Transverse colon (tissue), 4 donors: ENCODE results near the gene BLID. TPM values are rescaled to one million over a fixed set of nuclear protein-coding genes. Genes with fewer than 3 reads are reported as not detected.

ENCODE experiments used
- DNase-seq: peaks from one replicate; pipeline ENCODE4 v3.0.0-alpha.2; 2019
- H3K27ac ChIP-seq, 4 donors: fragments of 200-600 bp; sonication (generic); 2 replicates each; pipeline ENCODE4 v1.5.1; 2016 to 2018; ENCODE audit warnings: inconsistent platforms in 4 of 4
- H3K27me3 ChIP-seq: fragments of 200-600 bp; sonication (generic); 2 replicates; pipeline ENCODE4 v1.5.1; 2017; ENCODE audit warnings: inconsistent platforms
- H3K36me3 ChIP-seq, 4 donors: fragments of 200-600 bp; sonication (generic); 2 replicates each; pipeline ENCODE4 v1.5.1; 2017 to 2019; ENCODE audit warnings: inconsistent platforms in 4 of 4
- H3K4me1 ChIP-seq, 4 donors: fragments of 200-600 bp; sonication (generic); 2 replicates each; pipeline ENCODE4 v1.5.1; 2017 to 2020; ENCODE audit warnings: inconsistent platforms in 4 of 4
- H3K4me3 ChIP-seq, 4 donors: fragments of 200-600 bp; sonication (generic); 1 replicate in 1 of 4; 2 replicates in 3 of 4; pipeline versions ENCODE4 v1.5.1 to v1.6.1; 2017 to 2019; ENCODE audit warnings: inconsistent platforms in 4 of 4
- H3K9me3 ChIP-seq, 2 donors: fragments of 200-600 bp; sonication (generic); 2 replicates each; pipeline ENCODE4 v1.5.1; 2017 to 2019; ENCODE audit warnings: inconsistent platforms in 2 of 2
- CTCF ChIP-seq, 5 experiments: fragments of 200-600 bp in 3 of 5; fragments of 450-650 bp in 2 of 5; sonication (generic) in 3 of 5; IDR thresholded peaks; 1 replicate in 2 of 5; 2 replicates in 3 of 5; pipeline ENCODE4 v1.5.1; 2016 to 2017; ENCODE audit warnings: antibody characterized with exemption in 5 of 5, inconsistent platforms in 3 of 5, mild to moderate bottlenecking in 2 of 5, moderate library complexity in 1 of 5
- EP300 ChIP-seq: sonication (generic); formaldehyde crosslinking; IDR thresholded peaks from one replicate; pipeline ENCODE4 v1.6.1; 2017; ENCODE audit warnings: antibody characterized with exemption, low read depth
- POLR2A ChIP-seq: fragments of 450-650 bp; IDR thresholded peaks from one replicate; pipeline ENCODE4 v1.6.1; 2016; ENCODE audit warnings: antibody characterized with exemption, mild to moderate bottlenecking, moderate library complexity
- POLR2AphosphoS5 ChIP-seq, 3 donors: sonication (generic); formaldehyde crosslinking; IDR thresholded peaks; one replicate each; pipeline ENCODE4 v1.6.1; 2016; ENCODE audit warnings: antibody characterized with exemption in 3 of 3
- WGBS, 2 donors: methylation state at CpG; one replicate each; pipeline ENCODE4 v1.1.5; 2018; ENCODE audit warnings: low coverage in 1 of 2; 5-methylcytosine and 5-hydroxymethylcytosine counted together
- in situ Hi-C, 4 donors: fragments of 200-750 bp; cut with MboI; loops; one replicate each; pipeline versions ENCODE4 v1.15.0 to v1.15.1; 2017; ENCODE audit warnings: low sequenced_read_pairs in 3 of 4, low pct_ligation_motif_present in 1 of 4, low pct_unique_long_range_greater_than_20kb in 1 of 4
- intact Hi-C: fragments of 100-400 bp; cut with DNase I; formaldehyde crosslinking; loops from one replicate; pipeline ENCODE4 v1.15.1; 2023; ENCODE audit warnings: low total_unique reads
- total RNA-seq, 4 donors: library from RNA; depleted of rRNA; stranded (reverse); fragments of >200 nt; gene quantifications; one replicate each; pipeline ENCODE4 v1.1.0, GENCODE V29; 2016

The BLID gene
- total RNA-seq, 4 donors from 2014 or later: not detected

- Histone ChIP-seq H3K4me1 (no peaks in the 10 kb centered on the region), H3K9me3 (no peaks in the 10 kb centered on the region), H3K27me3 (no peaks in the 10 kb centered on the region), H3K36me3 (no peaks in the 10 kb centered on the region), H3K4me3 (no peak overlapping the region), H3K27ac (no peak overlapping the region)
- WGBS, 2 donors: 78 to 85% methylated on average over 6 of the region's 6 CpGs
- TF ChIP-seq POLR2AphosphoS5 (IDR thresholded peaks at IDR 0.05) (no peak), CTCF (IDR thresholded peaks at IDR 0.05) (no peak), POLR2A (no peak), EP300 (no peak)
- in situ Hi-C loops: no loop called here
- no peak for DNase-seq
- intact Hi-C loops: no loop called here
These were observed 38.2 kb upstream of the BLID start for GRCh38 chr11:122154227-122154626.

GRCh38 chr11:122153746-122154145 lies 37.7 kb upstream of the BLID start:
- TF ChIP-seq POLR2A: no peak
- TF ChIP-seq POLR2AphosphoS5 (IDR thresholded peaks at IDR 0.05): no peak
- no peak for TF ChIP-seq EP300
- no peak for TF ChIP-seq CTCF (IDR thresholded peaks at IDR 0.05)
- no peaks in the 10 kb centered on the region for H3K36me3 ChIP-seq
- H3K9me3 ChIP-seq: no peaks in the 10 kb centered on the region
- peaks cover 3% of the 10 kb centered on the region for H3K27me3 ChIP-seq
- WGBS, 2 donors: 49% methylated on average over 2 of the region's 2 CpGs; no CpG with 5 or more reads in 1 of the 2 donors
- no peak overlapping the region for H3K27ac ChIP-seq
- in situ Hi-C loops (no loop called here), intact Hi-C loops (no loop called here)
- no peaks in the 10 kb centered on the region for H3K4me1 ChIP-seq
- no peak for DNase-seq
- no peak overlapping the region for H3K4me3 ChIP-seq

- Histone ChIP-seq H3K27ac (no peak overlapping the region), H3K27me3 (peaks cover 6% of the 10 kb centered on the region), H3K4me1 (no peaks in the 10 kb centered on the region), H3K9me3 (no peaks in the 10 kb centered on the region), H3K4me3 (no peak overlapping the region), H3K36me3 (no peaks in the 10 kb centered on the region)
- 41 to 49% methylated on average over 3 to 5 of the region's 5 CpGs for WGBS, 2 donors
- DNase-seq: no peak
- in situ Hi-C loops (no loop called here), intact Hi-C loops (no loop called here)
- TF ChIP-seq POLR2A (no peak), CTCF (IDR thresholded peaks at IDR 0.05) (no peak), POLR2AphosphoS5 (IDR thresholded peaks at IDR 0.05) (no peak), EP300 (no peak)
These were observed 34.5 kb upstream of the BLID start for GRCh38 chr11:122150216-122151124.

- TF ChIP-seq EP300 (no peak), CTCF (IDR thresholded peaks at IDR 0.05) (no peak), POLR2A (no peak), POLR2AphosphoS5 (IDR thresholded peaks at IDR 0.05) (no peak)
- Histone ChIP-seq H3K27me3 (peaks cover 6% of the 10 kb centered on the region), H3K4me3 (no peak overlapping the region), H3K9me3 (no peaks in the 10 kb centered on the region), H3K36me3 (no peaks in the 10 kb centered on the region), H3K4me1 (no peaks in the 10 kb centered on the region), H3K27ac (no peak overlapping the region)
- no peak for DNase-seq
- in situ Hi-C loops (no loop called here), intact Hi-C loops (no loop called here)
- 48% methylated on average over 4 of the region's 4 CpGs for WGBS, 2 donors
These were observed 33.2 kb upstream of the BLID start for GRCh38 chr11:122149202-122149601.
